Stimulated activated CD4-positive, alpha-beta T cell treated with anti-CD3 and anti-CD28 coated beads, Interleukin-1b, Interleukin-23, amount 100 ng/mL, for 48 hours (primary cell): Measurements from ENCODE around the gene GPR39.

Experiments used
- DNase-seq: peaks from one replicate; pipeline ENCODE4 v3.0.0-alpha.2; 2020

Gene GPR39

DNA sequence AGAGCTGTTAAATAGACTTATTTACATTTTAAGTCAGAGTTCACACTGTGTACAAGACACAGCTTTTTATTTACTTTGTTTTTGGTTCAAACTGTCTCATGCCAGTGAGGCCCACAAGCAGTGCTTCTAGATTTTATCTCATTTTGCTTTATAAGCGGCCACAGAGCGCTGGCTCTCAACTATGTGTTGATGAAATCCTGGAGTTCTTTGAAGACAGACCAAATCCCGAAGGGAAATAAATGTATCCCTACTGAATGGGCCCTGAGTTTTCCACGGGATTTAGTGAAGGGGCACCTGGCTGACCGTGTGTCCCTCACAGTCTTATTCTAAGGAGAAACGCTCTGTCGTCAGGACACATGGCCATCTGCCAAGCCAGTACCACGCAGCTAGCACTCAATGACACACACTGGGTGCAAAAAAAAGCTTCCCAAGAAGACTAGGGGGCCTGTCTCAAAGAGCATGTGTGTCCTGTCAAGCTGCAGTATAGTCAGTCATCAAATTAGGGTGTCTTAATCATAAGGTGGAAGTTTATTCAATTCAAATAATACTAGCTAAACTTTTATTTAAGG, 230.0 kb downstream of the GPR39 start:
- no peak for DNase-seq

DNA sequence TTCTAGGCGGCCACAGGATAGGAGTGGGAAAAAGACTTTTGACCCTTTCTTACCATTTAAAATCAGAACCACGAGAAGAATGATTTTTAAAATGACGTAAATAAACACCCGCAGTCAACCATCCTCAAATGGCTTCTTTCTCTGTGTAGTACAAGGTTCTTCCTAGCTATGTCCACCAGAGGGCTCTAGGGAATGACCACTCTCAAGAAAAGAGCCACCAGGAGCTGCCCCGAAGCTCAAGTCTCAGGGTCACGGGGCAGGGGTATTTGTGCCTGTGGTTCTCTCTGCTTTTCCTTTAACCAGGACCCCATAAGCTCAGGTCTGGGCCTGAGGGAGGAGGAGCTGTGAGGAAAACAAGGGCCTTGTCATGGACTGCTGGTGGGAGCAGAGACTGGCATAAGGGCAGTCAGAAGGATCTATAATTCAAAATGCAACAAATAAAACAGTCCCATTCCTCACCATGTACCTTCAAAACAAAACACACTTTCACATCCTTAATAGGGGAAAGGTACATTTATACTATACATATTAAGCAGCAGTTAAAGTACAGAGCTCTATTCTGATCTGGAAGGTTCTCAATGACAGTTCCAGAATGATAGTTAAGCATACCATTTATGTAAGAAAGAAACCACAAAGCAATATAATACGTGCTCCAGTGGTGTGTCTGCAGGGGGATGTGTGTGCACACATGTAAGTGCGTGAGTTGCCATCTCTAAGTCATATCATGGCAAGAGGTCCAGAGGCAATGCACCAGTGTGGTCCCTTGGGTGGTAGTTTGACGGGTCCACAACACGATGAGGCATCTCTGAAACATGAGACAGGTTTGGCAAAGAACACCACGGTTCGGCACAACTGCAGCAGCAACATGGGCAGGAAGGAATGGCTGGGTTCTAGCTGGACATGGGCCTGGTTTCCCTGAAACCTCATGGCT, 234.8 kb downstream of the GPR39 start:
- no peak for DNase-seq

DNA sequence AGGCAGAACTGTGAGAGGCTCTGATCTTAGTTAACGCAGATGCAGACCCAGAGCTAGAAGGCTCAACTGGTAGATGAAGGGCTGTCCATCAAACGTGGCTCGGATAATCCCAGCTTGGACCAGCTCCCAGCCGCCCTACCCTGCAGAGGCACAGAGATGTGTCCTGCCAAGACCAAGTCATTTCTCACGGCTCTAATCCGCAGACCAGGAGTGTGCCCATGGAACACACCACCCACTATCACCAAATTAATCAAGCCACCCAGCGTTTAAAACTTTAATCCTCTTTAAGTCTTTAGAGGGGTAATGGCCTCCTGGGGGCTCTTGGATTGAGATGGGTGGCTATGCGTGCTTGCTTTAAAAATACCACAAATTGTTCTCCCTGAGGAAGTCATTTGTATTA, 235.9 kb downstream of the GPR39 start:
- DNase-seq = no peak

DNA sequence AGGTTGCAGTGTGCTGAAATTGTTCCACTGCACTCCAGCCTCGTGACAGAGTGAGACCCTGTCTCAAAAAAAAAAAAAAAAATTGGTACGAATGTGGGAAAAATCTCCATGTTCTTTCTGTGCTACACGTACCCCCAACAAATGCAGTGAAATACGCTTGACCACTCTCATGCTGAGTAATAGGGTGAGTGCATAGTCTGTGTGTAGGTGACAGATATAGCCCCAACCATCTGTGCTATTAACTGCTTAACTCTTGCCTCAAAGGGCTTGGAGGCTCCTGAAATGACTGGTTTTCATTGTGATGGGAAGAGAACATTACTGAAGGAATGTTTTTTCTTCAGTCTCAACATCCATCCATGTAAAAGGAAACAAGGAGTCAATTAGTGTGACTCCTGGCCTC, 237.7 kb downstream of the GPR39 start:
- DNase-seq = no peak

DNA sequence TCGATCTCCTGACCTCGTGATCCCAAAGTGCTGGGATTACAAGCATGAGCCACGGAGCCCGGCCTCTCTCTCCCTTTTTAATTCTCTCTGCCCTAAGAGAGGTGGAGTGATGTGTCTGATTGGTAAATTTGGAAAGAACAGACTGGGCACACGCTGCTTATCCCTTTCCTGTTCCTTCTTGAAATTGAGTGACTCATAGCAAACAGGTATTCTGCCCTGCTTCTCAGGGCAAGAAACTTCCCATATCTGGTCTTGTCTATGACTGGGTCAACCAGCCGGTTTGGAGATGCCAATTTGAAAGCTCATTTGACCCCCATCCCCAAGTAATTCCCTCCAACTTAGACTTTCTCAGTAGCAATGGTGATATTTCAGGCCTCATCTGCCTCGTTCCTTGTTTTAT, 238.4 kb downstream of the GPR39 start:
- DNase-seq = no peak

DNA sequence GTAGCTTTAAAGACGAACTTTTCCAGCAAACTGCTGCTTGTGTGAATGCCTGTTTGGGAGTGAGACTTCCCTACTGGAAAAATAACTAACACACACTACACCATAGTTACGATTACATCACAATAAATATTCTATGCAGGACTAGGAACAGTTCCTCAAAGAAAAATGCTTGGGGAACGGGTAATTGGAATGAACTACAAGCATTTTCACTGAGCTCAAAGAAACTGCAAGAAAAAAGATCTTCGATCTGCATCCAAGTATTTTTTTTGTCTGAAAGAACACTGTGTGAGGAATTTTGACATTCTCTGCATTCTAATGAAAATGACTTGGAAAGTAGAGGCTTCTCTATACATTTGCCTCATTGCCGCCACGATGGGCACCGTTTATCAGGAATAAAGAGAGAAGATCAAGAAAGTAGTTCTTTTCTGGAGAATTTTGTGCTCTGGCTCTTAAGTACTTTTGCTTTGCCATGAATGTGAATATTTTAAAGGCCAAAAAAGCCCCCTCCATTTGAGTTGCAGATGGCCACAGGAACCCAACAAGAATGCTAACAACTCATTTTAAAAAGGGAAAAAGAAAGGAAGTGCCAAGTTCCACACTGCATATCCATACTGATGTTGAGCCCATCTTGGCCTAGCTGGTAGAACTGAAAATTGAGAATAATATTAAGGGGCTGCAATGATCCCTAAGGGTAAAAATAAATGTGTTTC, 239.8 kb downstream of the GPR39 start:
- no peak for DNase-seq

DNA sequence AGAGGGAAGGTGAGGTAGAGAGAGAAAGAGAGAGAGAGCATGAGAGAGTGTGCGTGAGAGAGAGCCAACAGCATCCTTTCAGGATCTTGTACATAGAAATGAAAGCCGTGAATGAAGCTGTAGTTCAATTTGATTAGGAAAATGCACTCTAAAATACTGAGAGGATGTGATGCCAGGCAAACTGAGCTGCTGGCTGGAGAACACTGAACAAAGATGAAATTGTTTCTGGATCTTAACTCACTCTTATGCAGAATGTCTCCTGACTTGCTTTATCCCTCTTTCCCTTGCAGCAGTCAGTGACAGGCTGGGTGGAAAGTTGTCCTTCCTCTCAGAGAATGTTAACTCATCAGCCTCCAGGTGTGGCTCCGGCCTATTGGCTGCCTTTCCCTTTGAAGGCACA, 242.7 kb downstream of the GPR39 start:
- no peak for DNase-seq

DNA sequence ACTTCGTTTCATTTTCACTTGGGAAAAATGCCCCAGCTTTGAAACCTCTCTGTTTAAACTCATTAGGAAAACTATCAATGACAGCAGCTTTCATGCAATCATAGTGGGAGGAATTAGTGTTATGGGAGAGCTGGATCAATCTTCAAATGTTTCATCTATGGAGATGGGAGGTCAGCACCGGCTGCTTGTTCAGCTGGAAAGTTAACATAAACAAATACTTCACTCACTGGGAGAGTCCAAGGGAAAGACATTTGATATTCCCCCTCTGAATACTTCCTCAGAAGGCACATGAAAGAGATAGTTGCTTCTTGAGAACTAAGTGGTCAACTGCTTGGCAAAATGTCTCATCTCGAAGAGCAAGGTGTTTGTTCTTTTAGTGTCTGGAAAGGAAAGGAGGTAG, 246.1 kb downstream of the GPR39 start:
- DNase-seq = no peak

DNA sequence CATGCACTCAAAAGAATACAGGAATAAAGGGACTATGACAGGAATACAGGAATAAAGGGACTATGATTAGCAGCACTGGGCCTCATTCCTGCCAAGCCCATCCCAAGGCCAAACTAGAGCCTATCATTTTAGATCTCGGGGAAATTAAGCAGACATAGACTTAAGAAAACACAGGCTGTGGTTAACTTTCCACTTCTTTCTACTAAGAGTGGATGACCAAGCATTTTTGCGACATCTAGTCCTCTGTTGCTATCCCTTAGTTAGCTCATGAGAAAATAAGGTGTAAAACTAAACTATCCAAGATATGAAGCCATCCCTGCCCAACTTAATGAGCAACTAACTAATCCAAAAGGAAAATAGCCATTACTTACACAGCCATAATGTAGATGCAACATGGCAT, 247.5 kb downstream of the GPR39 start:
- DNase-seq = no peak

DNA sequence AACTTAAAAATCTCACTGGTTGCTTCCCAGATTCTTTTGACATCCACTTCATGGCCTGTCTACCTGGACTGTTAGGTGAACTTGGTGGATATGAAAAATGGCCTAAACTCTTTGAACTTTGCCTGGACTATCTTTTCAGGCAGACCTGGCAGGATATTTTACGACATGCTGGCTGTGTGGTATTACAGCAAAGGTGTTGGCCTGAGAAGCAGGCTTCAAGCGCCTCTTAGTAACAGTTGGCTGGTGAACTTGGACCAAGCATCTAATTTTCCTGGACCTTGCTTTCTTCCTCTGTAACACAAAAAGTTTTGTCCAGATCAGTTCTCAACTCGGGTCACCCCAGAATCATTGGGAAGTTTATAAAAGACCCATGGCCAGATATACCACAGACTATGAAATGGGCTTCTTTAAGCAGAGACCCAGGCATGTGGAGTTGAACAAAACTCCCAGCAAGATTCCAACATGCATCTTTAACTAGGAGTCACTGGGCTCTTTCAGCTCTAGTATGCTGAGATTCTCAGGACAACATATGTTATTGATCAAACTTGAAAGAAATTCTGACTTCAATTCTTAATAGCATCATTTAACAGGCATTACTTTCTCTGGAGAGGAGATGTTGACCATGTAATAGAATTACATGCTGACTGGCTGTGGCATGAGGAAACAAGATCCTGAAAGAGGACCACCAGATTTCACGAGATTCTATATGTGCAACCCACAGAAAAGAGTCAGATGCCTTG, 249.0 kb downstream of the GPR39 start:
- no peak for DNase-seq

DNA sequence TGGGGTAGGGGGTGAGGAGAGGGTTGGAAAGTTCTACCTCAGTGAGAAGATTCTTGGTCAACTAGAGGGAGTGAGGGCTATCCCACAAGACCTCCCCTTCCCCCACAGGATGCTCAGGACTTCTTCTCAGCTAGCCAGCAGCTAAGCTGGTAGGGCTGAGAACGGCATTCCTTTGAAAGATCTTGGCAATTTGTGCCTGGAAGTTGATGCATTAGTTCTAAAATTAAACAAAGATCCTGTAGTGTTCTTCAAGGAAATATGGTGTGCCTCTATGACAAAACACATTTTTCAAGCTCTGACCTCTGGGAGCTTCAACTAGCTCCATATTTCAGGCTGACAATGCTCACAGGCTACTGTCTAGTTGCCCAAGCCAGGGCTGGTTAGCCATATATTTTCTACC, 251.1 kb downstream of the GPR39 start:
- no peak for DNase-seq

DNA sequence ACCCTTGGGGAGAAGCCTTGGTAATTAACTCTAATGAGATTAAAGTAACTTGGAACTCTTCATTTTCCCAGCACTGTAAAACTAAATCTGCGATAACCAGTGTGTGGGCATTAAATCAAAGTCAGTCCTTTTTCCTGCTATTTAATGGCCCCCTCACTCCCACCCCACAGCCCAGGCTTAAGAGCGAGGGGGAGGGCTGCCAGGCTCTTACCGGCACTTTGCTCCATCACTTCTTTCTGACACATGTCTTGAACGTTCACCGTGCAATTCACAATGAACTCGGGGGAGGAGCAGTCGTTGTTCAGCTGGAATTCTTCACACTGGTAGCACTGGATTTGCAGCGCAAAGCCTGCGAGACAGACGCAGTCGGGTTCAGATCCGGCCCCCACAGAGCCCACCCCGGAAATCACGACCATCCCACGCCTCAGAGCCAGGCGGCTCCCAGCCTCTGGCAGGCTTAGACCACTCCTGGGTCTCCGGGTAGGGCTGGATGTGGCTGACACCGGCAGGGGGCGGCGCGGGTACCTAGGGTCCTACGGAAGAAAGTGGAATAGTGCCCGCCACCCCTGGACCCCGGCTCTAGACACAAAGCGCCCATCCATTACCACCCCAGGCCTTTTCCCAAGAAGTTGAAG, 251.7 kb downstream of the GPR39 start:
- no peak for DNase-seq

DNA sequence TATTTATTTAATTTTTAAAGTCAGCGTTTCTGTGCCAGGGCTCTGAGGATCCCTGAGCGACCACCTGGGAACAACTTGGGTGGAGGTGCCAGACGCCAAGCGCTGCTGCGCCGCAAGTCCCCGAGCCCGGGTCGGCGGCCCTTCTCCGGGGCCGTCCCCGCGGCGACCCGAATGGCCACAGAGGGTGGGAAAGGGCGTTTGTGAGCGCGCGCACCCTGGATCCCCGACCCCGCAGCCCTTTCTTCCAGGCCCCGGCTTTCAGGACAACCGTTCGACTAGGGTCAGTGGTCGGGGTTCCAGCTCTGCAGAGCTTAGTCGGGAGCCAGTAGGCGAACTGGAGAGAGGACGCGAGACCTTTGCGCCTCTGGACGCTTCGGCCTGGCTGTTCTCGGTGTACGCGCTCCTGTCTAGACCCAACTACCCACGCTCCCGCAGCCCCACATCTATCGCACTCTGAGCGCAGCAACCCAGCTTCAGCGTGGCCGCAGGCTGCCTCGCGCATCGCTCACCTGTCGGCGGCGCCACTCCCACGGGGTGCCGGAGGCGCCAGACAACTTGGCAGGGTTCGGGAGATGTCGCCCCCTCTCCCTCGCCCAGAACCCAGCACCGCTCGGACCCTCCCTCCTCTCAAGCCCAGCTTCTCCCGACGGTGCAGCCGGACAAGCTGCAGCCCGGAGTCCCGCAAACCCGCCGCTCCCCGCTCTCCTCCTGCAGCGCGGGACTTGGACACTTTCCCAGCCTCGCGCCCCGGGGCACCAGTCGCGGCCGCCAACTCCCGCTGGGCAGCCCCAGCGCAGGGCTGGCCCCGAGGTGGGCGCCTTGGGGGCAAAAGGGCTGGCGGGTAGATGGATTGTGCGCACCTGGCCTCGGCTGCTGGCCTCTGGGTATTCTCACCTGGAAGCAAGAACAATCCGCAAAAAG, 252.6 kb downstream of the GPR39 start:
- no peak for DNase-seq

DNA sequence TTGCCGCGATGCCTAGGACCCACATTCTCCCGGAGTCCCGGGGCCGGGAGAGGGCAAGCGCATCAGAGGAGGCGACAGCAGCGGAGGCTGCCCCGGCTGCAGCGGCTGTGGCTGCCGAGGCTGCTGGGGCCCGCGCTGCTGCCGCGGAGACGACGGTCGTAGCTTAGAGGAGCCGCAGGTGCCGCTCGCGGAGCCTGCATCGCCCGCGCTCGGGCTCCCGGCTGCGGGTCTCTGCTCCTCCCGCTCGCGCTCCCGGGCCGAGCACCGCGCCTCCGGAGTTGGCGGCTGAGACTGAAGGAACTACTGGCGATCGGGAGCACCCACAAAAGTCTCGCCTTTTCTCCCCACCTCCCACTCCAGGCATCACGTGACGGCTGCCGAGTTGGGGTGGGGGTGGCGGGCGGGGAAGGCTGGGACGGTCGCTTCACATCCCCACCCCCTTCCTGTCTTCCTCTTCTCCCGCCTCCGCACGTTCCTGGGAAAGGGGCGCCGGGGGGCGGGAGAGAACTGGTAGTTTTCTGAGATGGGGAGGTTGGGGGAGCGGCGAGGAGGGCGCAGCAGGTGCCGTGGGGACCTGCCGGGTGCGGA, 253.4 kb downstream of the GPR39 start, which contains the start of gene LYPD1:
LYPD1 (minus strand) TSS at position 298 of the 588 bp plus-strand sequence; CDS start at position 25, 273 bp downstream.
- no peak for DNase-seq

DNA sequence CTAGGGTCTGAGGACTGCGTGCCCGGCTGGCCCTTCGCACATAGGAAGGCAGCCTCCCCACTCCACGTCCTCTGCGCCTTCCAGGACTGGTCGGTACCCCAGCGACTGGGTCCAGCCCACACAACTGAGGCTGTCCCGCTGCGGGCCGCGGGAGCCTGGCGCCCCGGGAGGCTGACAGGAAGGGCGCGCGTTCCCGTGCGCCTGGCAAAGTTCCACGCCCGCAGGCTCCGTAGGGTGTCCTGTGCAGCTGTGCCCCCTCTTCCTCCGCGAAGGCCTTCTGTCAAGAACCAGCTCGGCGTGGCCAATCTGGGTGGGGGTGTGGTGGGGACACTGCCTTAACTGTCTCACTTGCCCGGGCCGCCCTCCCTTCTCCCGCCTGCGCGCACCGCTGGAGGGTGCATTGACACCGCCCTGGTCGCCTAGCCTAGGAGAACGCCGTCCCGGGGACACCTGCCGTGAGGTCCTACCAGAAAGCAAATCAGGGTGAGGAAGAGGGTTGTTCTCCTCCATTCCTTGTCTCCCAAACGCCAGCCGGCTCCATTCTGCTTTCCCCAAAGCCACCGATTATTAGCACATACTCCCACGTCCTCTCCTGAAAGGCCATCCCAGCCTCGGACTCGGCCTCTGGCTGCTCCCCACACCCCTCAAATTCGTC, 254.0 kb downstream of the GPR39 start:
- DNase-seq = no peak

DNA sequence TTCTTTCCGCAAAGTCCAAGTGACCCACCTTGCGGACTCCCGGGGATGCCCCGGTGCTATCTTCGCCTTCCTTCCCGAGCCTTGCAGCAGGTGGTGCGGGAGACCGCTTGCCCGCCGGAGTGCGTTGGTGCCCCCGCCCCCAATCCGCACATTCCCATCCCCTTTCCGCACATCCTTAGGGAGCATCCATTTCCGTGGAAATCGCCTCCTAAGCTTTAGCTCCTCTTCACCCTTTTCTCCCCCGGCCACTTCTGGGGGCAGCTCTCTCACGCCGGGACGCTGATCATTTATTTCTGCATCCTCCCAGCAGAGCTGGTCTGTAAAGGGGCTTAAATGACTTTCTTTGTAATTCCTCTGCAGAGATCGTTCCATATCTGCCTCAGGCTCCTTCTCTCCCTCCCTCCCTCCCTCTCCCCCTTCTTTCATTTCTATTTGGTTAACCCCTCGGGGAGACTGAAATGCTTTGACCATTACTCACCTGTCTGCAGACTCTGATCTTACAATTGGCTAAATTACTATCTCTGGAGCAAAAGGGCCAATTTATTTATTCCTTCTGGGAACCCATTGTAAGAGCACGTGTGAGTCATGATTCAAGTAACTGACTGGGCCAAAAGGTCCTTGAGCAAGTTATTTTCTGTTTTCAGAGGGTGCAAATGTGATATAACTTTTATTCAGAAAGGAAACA, 254.7 kb downstream of the GPR39 start:
- no peak for DNase-seq

DNA sequence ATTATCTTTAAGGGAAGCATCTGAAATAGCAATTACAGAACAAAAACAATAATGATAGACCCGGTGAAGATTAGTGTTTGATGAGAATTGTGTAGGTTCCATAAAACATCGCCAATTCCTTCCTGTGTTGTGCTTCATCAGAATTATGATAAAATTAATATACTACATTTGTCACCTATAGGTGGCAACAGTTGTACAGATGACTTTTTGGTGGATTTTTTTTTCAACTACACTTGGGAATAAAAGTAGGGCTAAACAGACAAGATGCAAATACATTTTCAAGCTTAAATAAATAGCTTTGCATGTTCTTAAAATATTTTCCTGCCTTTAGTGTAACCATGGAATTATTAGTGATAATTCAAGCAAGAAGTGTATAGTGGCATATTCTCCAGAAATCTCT, 260.4 kb downstream of the GPR39 start:
- DNase-seq = no peak

DNA sequence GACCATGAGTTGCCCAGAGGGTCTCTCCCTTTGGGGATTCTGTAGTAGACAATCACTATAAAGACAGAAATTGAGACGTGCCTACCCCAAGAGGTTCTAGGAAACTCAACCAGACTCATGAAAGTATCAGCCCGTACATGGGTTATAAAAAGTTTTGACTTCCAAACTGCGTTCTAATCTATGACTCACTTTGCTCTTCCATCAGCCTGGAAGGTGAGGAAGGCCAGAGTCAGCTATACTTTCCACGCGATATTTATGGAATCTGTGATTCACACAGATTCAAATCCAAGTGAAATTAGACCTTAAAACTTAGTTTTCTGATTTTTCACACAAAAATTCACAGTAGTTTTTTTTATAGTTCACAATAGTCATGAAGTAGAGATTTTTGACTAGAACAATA, 261.1 kb downstream of the GPR39 start:
- DNase-seq = no peak

DNA sequence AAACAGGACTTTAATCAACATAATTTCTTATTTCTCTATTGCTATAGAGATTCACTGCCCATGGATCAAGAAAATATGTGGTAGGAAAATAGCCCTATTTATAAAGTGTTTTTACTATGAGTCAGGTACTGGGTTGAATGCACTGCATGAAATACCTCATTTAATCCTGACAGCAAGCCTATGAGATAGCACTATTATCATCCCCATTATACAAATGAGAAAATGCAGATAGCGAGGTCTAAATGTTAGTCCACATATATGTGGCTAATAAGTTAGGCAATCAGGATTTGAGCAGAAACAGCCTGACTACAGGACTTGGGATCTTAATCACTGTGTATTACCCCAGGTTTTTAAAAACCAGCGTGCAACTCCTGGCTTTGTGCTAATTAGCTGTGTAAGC, 261.9 kb downstream of the GPR39 start:
- DNase-seq = no peak

DNA sequence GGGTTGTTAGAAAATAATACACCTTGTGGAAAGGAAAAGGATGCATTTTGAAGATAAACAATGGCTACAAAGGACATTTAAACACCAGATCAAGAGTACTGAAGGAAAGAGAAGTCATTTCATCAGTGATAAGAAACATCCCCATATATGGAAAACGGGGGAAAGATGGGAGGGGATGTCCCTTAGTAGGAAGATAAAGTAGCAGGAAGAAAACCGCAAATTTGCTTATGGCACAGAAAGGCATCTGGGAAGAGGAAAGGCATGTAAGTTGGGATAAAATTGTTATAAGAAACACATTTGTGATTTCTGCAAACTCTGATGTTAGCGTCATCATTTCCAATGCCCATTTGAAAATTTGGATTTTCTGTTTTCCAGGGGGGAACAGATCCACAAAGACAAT, 263.9 kb downstream of the GPR39 start:
- no peak for DNase-seq
